A673 (cell line): ENCODE data around the gene EBF4. TPM values are rescaled to one million over a fixed set of nuclear protein-coding genes. Genes with fewer than 3 reads are reported as not detected.

Source experiments
- BruUV-seq: library from RNA; stranded (reverse); fragments of 400-500 nt; replicated peaks from 2 replicates; lab custom pipeline; 2021; lab: Mats Ljungman, UMichigan
- CTCF ChIA-PET: fragments of 300-600 bp; sonication (Branson Sonifier 250); formaldehyde crosslinking; loops from one replicate; lab custom pipeline; 2022; ENCODE audit warnings: antibody characterized with exemption; lab: Charles Lee
- POLR2A ChIA-PET: fragments of 300-600 bp; sonication (Branson Sonifier 250); formaldehyde crosslinking; loops from one replicate; lab custom pipeline; 2022; ENCODE audit warnings: antibody characterized with exemption; ENCODE audit not compliant: low non-redundant PET; lab: Charles Lee
- DNase-seq: peaks from one replicate; pipeline ENCODE4 v3.0.0-alpha.2; 2015; ENCODE audit warnings: low spot score
- H3K27ac ChIP-seq: fragments of 200-600 bp; sonication (generic); 2 replicates; pipeline ENCODE4 v1.5.1; 2016; ENCODE audit warnings: mixed run types, low read depth, mild to moderate bottlenecking, mixed read lengths, antibody characterized with exemption, low read length; ENCODE audit not compliant: poor library complexity, severe bottlenecking
- H3K27me3 ChIP-seq: fragments of 200-600 bp; sonication (generic); replicated peaks from 2 replicates; pipeline ENCODE4 v1.6.1; 2017; ENCODE audit warnings: mixed run types, low read depth, mild to moderate bottlenecking, mixed read lengths, antibody characterized with exemption, low read length; ENCODE audit not compliant: insufficient read depth, poor library complexity
- H3K36me3 ChIP-seq: fragments of 200-600 bp; sonication (generic); 2 replicates; pipeline ENCODE4 v1.6.1; 2016; ENCODE audit warnings: mixed run types, mild to moderate bottlenecking, mixed read lengths, antibody characterized with exemption, low read length; ENCODE audit not compliant: insufficient read depth, poor library complexity, severe bottlenecking
- H3K4me1 ChIP-seq: fragments of 200-600 bp; sonication (generic); 2 replicates; pipeline ENCODE4 v1.6.1; 2017; ENCODE audit warnings: mixed run types, mild to moderate bottlenecking, mixed read lengths, antibody characterized with exemption, low read length; ENCODE audit not compliant: insufficient read depth, poor library complexity, severe bottlenecking
- H3K4me3 ChIP-seq: fragments of 200-600 bp; sonication (generic); 2 replicates; pipeline ENCODE4 v1.5.1; 2016; ENCODE audit warnings: low read depth, mixed run types, mild to moderate bottlenecking, mixed read lengths, low read length; ENCODE audit not compliant: poor library complexity, severe bottlenecking
- H3K9me3 ChIP-seq: fragments of 200-600 bp; sonication (generic); 2 replicates; pipeline ENCODE4 v1.6.1; 2016; ENCODE audit warnings: mixed run types, low read depth, mild to moderate bottlenecking, mixed read lengths, antibody characterized with exemption, low read length; ENCODE audit not compliant: poor library complexity, severe bottlenecking
- EZH2 ChIP-seq: fragments of 200-600 bp; sonication (generic); IDR thresholded peaks from 2 replicates; pipeline ENCODE4 v1.6.1; 2017; ENCODE audit warnings: borderline replicate concordance, low read depth, mild to moderate bottlenecking, mixed read lengths, antibody characterized with exemption, low read length; ENCODE audit not compliant: poor library complexity, severe bottlenecking
- intact Hi-C: fragments of 100-400 bp; cut with micrococcal nuclease; formaldehyde crosslinking; loops from one replicate; pipeline ENCODE4 v1.10.0; 2022; ENCODE audit not compliant: unreplicated experiment
- total RNA-seq: library from RNA; stranded (reverse); gene quantifications from 2 replicates; pipeline ENCODE4 v1.2.3, GENCODE V29; 2021
- TF ChIP-seq, protein P1 (sequence below): fragments of 300-800, 200-600 bp; sonication (generic); conservative IDR thresholded peaks from 2 replicates; pipeline ENCODE4 v1.5.1; 2017; ENCODE audit warnings: low read depth, mild to moderate bottlenecking, antibody characterized with exemption, low read length, moderate library complexity, mixed read lengths

Gene EBF4
- total RNA-seq, 1 experiment from 2014 or later = 0.52 TPM

DNA sequence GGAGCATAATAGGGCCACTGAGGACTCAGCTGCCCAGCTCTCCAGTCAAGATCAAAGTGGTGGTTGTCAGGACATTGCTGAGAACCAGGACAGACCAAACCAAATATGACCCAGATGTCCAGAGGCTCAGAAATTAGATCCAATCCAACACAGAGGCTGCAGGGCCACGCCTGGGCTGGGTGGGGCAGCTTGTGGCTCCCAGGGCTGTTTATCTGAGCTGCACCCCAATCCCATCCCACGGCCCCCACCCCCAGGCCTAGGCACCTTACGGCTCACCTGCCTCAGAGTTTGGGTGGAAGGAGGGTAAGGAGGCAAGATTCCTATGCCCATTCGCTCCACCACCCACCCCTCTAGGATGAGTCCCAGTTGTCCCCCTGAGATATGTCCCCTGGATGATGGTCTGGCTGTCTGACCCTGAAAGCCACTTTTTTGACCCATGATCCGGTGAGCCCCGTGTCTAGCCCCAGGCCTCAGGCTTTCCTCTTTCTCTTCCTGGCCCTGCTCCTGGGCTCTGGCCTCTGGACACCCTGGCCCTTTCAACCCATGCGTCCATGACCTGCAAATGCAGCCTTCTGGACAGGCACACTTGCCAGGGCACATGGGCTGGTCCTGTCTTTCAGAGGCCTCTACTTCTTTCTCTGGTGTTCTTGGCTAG is 67.8 kb downstream of the EBF4 start:
- intact Hi-C loops = no loop called here
- POLR2A ChIA-PET = no interaction called here
- H3K4me1 ChIP-seq = no peaks in the 10 kb centered on the region

DNA sequence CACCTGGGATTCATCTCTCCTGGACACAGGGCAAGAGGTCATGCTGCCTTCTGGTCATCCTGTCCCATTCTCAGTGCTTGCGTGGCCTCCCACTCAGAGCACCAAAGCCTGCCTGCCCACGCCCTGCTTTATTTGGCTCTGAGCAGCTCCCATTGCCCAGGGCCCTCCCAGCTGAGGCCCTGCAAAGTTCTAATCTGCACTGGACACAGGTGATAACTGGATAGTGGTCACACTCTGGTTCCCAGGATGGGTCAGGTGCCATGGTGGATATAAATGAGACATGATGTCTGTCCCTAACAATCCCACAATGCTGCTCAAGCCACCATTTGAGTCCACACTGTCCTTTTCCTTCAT is 68.3 kb downstream of the EBF4 start:
- TF ChIP-seq, protein P1, sequence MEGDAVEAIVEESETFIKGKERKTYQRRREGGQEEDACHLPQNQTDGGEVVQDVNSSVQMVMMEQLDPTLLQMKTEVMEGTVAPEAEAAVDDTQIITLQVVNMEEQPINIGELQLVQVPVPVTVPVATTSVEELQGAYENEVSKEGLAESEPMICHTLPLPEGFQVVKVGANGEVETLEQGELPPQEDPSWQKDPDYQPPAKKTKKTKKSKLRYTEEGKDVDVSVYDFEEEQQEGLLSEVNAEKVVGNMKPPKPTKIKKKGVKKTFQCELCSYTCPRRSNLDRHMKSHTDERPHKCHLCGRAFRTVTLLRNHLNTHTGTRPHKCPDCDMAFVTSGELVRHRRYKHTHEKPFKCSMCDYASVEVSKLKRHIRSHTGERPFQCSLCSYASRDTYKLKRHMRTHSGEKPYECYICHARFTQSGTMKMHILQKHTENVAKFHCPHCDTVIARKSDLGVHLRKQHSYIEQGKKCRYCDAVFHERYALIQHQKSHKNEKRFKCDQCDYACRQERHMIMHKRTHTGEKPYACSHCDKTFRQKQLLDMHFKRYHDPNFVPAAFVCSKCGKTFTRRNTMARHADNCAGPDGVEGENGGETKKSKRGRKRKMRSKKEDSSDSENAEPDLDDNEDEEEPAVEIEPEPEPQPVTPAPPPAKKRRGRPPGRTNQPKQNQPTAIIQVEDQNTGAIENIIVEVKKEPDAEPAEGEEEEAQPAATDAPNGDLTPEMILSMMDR = no peak
- no peak for TF ChIP-seq EZH2
- Histone ChIP-seq H3K27ac (no peak overlapping the region), H3K36me3 (no peaks in the 10 kb centered on the region), H3K27me3 (no peaks in the 10 kb centered on the region), H3K4me1 (no peaks in the 10 kb centered on the region), H3K4me3 (no peak overlapping the region), H3K9me3 (no peaks in the 10 kb centered on the region)
- no peak for DNase-seq
- intact Hi-C loops = no loop called here
- ChIA-PET CTCF (no interaction called here), POLR2A (no interaction called here)
- BruUV-seq = no TSS peak

More for the DNA sequence above, 67.8 kb downstream of the EBF4 start:
- Histone ChIP-seq H3K27me3 (no peaks in the 10 kb centered on the region), H3K4me3 (no peak overlapping the region), H3K9me3 (no peaks in the 10 kb centered on the region), H3K27ac (no peak overlapping the region), H3K36me3 (no peaks in the 10 kb centered on the region)
- BruUV-seq = no TSS peak
- TF ChIP-seq, protein P1 = no peak
- TF ChIP-seq EZH2 = no peak
- no peak for DNase-seq
- CTCF ChIA-PET = no interaction called here

DNA sequence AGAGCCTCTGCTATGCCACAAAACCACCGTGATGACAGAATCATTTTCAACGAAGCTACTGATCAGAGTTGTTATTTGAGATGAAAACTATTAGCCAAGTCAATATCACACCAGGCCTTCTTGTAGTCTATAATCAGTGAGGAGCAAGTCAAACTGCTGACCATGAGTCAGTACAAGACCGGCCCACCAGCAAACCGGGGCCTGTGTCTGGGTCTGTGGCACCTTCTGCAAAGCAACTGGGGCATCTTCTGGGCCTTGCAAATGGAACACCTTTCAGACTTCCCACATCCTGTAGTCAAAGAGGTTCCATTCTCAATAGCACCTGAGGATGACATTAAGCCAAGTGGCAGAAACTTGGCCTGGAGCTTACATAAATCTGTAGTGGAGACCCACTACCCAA is 69.3 kb downstream of the EBF4 start:
- Histone ChIP-seq H3K27me3 (peaks cover 3% of the 10 kb centered on the region), H3K9me3 (no peaks in the 10 kb centered on the region), H3K36me3 (no peaks in the 10 kb centered on the region), H3K4me3 (no peak overlapping the region), H3K4me1 (no peaks in the 10 kb centered on the region), H3K27ac (no peak overlapping the region)
- ChIA-PET CTCF (no interaction called here), POLR2A (no interaction called here)
- TF ChIP-seq, protein P1 = no peak
- no peak for DNase-seq
- intact Hi-C loops = no loop called here
- BruUV-seq = no TSS peak
